Astrocyte of the hippocampus (primary cell): ENCODE data around the gene SPPL3.
"Not testable (repeated sequence)": the region's sequence is repeated elsewhere in the genome, so short reads cannot be mapped to it uniquely, and the experiment has no call there.

Experiments
- DNase-seq: peaks from one replicate; pipeline ENCODE4 v3.0.0; 2011; ENCODE audit warnings: low read depth, low spot score

The SPPL3 gene

GRCh38 chr12:120820884-120821510 is 83.2 kb downstream of the SPPL3 start:
- no peak for DNase-seq

GRCh38 chr12:120818416-120818815 is 85.7 kb downstream of the SPPL3 start:
- DNase-seq = no peak

DNA sequence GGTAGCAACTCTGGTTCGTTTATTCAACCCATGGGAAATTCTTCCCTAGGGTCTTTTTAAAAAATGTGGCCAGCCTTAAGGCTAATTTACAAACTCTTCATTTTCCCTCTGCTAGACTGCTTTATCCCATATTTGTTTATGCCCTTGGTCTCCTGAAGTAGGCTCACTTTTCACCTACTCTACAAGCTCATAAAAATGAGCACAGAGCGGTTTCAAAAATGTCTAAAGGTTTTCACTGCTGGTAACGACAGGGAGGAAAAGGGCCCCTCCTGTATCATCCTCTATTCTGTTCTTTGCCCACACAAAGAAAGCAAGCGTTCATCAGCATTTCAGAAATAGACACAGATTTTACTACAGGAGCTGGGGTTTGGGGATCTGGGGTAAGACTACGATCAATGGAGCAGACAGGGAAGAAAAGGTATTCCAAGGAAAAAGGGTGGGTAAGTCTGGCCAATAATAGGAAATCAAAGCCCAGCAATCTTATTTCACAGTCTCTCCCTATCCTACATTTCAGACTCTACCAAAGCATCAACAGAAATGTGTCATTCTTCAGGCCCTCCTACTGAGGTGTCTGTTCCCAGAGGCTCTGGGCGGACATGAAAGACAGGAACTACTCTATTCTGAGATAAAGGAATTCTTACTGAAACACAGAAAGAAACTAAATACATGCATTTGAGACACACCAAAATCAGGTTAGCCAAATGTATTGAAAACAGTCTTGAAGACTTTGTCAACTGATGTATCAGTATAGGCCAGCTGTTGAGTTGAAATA is 86.4 kb downstream of the SPPL3 start:
- DNase-seq = no peak

DNA sequence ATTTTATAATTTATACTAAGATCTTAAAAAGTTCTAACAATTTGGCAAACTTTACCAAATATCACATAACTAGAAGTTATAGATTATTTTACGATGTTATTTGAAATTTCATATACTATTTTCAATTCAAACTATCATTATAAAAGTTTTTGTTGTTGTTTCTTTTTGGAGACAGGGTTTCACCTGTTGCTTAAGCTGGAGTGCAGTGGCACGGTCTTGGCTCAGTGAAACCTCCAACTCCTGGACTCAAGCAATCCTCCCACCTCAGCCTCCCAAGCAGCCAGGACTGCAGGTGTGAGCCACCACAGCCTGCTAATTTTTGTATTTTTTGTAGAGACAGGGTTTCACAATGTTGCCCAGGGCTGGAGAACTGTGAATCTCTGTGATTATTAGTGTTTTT is 87.8 kb downstream of the SPPL3 start:
- DNase-seq = no peak

DNA sequence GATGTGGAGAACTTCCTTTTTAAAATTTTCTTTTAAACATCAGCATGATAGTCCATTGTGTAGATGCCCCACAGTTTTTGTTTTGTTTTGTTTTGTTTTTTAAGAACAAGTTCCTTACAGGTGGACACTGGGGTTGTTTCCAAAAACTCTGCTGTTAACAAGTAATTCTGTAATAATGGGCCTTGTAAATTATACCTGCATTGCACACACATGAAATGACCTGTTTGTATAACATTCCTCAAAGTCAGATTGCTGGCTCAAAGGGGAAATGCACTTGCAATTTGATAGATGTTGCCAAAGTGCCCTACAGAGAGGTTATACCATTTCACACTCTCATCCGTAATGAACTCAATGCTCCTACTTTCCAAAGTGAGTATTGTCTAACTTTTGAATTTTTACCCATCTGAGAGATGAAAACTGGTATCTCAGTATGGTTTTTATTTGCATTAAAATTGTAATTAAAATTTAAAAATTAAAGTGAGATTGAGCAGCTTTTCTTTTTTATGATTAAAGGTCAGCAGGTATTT is 89.2 kb downstream of the SPPL3 start:
- DNase-seq = no peak

DNA sequence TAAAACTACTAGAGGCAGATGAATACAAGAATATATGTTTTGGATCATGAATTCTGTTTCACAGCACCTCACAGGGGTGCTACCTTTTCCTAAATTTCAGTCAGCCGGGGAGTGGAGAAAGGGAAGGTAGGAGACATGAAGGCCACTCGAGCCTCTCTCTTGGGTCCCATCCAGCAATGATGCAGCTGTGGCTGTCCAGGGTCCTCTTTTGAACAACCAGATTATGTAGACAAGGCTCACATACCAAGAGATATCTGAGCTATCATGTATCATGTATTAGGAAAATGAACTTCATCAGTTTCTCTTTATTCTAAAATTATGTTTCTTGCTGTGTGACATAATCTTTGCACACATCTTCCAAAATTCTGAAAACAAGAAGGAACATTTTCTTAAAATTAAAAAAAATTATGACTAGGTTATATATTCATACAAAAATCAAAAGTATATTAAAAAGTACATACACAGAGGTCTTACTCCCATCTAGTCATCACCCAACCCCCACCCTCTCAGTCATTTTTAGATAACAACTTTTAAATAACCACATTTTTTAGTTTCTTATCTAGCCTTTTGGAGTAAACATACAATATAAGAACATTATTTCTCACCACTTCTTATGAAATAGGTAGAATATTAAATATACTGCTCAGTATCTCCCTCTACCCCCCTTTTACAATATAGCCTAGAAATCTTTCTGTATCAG is 89.8 kb downstream of the SPPL3 start:
- no peak for DNase-seq

DNA sequence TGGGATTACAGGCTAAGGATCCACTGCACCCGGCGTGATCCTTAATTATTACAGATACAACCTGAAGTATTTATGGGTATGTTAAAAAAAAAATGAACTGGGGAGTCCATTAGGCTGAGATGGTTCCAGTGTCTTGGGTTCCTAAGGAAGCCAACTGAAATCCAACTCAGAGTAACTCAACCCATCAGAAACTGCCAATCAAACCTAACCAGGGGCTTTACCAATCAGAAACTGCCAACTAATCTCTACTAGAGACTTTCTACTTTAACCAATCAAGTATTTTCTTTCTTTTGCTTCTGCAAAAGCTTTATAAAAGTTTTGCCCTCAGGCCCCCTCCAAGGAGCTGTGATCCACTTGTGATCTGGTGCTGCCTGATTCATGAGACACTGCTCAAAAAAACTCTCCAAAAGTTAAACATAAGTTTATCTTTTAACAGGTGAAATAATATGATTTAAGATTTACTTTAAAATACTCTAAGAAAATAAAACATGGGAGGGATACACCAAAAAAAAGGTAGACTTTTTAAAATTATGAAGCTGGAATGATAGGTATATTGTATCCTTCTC is 90.5 kb downstream of the SPPL3 start:
- no peak for DNase-seq

- no peak for DNase-seq
Measured at GRCh38 chr12:120810021-120810420, 94.1 kb downstream of the SPPL3 start.

- DNase-seq = no peak
Measured at GRCh38 chr12:120804428-120804827, 99.7 kb downstream of the SPPL3 start.

- DNase-seq = peak; percentile 7
Measured at GRCh38 chr12:120801146-120801545, 103.0 kb downstream of the SPPL3 start.

DNA sequence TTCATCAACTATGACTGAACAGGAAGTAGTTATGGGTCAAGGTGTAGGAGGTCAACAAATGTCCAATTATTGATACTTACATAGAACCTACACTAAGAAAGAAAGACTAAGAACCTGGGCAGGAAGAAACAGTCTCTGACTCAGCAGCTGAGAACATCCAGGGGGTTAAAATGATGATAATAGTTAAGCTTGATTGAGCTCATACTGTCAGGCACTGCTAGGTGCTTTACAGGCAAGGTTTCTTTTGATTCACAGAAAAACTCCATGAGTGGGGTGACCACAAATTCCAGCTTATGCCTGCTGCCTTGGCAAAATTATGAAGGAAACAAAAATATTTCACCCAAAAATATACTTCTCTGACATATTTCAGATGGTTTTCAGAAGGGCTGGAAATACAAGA is 103.5 kb downstream of the SPPL3 start:
- DNase-seq = peak; percentile 12

- DNase-seq = no peak
Measured at GRCh38 chr12:120799243-120800045, 104.7 kb downstream of the SPPL3 start.

DNA sequence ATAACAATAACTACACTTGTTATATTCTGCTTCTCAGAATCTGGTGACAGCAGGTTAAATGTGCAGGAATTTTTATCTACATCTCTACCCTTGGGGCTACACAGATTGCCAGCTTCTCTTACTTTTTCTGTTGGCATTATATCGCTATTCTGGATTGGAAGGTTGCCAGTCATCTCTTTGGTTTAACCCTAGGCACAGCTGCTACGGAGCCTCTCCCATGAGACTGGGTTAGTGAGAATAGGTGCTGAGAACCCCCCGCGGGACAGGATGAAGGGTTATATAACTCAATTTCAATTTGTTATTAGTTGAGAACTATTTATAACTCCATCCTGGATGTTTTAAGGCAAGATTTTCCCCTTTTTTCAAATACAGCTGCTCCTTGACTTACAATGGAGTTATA is 105.5 kb downstream of the SPPL3 start:
- no peak for DNase-seq

DNA sequence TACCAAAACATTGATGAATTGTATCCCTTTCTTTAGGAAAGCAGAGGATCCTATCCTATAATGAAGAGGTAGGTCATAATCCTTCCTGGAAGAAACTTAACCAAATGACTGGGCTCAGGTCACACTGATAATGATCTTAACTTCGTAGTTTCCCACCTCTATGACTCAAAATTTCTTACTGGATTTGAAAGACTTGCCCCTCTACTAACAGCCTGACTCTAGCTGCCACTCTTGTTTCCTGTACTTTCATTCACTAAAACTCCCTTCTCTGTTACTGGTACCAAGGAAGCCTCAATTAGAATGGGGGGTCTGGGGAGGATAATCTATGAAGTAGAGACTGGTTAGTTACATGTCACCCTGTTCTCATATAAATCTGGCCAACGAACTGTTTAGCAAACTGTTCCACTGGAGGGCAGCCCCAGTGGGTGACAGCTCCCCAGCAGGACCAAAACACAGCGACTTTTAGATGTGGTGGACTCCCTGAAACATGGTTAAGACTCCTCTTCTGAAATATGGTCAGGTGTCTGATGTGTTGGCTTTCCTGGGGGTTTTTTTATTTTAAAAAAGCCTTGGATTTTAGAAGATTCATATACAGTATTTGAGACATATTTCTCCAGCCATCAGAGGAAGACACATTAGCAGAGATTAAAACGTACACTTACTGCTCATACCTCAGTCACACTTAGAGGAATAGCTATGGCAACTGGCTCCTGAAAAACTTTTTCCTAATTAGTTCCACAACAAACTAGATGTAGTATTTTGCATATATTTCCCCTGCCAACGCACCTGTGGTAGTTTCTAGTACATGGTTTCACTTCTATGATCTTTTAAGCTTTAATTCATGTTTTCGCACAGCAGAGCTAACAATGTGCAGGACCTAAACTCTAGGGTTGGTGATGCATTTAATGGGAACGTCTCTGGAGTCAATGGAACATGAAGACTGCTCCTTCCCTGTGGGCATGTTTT is 106.2 kb downstream of the SPPL3 start:
- no peak for DNase-seq

DNA sequence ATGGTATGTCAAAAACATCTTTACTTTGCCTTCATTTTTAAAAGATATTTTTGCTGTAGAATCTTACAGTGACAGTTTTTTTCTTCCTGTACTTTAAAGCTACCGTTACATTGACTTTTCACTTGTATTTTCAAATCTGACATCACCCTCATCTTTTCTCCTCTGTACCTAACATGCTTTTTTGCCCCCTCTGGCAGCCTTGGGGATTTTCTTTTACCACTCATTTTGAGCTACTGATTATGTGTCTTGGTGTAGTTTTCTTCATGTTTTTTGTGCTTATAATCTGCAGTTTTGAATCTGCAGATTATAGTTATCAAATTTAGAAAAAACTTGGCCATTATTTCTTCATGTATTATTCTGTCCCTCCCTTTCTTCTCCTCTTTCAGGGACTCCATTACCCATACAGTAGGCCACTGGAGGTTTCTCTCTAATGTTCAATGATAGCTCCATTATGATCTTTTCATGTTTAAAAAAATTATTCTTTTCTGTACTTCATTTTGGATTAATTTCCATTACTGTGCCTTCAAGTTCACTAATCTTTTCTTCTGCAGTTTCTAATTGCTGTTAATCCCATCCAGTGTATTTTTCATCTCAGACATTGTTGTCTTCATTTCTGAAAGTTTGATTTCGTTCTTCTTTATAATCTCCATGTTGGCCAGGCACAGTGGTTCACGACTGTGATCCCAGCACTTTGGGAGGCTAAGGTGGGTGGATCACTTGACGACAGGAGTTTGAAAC is 108.5 kb downstream of the SPPL3 start:
- no peak for DNase-seq

DNA sequence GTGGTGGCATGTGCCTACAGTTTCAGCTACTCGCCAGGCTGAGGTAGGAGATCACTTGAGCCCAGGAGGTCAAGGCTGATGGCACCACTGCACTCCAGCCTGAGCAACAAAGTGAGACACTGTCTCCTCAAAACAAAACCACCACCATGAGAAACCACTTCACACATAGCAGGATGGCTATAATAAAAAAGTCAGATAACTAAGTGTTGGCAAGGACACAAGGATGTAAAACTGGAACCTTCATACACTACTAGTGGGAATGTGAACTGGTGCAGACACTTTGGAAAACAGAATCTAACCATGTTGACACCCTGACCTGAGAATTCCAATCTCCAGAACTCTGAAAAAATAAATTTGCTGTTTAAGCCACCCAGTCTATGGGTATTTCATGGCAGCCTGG is 110.8 kb downstream of the SPPL3 start:
- no peak for DNase-seq

- DNase-seq = not testable (repeated sequence)
Measured at GRCh38 chr12:120792456-120792855, 111.7 kb downstream of the SPPL3 start.

GRCh38 chr12:120791669-120792176 is 112.4 kb downstream of the SPPL3 start:
- no peak for DNase-seq

DNA sequence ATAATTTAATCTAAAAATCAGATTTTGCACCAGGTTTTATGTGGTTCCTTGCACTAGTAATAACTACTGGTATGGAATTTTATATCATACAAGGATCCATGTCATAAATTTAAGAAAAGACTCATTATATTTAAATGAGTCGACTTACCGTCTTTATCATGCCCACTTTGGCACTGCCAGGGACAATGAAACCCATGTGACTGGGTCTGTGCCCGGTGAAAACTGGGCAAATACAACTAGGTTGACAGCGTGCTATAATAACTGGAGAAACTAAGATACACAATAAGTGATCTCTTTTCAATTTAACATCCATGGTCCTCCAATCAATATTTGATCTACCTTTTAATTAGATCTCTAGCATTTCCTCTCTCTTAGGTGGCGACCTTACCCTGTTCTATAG is 114.0 kb downstream of the SPPL3 start:
- no peak for DNase-seq
